ENCODE measurements around the gene ZNF470.
A peak's percentile ranks its signal among the peaks of the same experiment; 100 is the strongest.

The ZNF470 gene

DNA sequence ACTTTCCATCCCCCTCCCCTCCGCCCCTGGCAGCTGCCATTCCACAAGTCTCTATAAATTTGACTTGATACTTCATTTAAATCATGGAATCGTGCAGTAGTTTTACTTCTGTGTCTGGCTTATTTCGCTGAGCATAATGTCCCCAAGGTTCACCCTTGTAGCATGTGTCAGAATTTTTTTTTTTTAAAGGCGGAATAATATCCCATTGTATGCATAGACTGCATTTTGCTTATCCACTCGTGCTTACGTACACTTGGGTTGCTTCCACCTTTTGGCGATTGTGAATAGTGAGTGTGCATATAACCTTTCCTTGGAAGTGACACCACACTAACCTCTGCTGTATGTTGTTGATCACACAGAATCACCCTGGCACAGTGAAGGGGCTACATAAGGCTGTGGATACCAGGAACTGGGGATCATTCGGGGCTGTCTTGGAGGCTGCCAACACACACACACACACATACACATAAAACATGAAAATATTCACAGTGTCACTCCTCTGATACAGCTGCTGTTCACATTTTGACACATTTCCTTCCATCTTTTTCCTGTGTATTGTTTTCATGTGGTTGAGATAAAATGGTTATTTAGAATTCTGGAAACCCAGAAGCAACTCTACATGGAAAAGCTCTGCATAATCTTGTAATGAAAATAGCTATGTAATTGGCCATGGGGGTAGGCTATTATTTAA lies 41.2 kb downstream of the ZNF470 start:
- DNase-seq (ENCODE audit: low spot score) = no peak

DNA sequence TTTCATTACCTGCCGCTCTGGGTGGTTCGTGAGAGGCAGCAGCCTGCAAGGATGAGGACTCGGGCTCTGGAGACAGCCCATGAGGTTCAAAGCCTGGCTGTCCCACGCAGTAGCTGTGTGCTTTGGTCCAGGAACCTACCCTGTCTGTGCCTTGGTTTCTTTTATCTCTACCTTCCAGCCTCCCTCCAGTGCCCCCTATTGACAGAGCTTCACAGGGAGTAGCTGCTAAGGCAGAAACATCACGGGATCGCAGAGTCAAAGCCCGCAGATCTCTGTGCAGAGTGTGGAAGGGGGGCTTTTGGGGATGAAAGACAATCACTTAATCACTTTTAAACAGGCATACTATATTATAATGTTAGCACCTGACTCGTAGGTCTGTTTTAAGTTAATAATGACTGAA lies 44.0 kb downstream of the ZNF470 start:
- no peak for DNase-seq (ENCODE audit: low spot score)

GRCh38 chr19:56612737-56613136 lies 45.5 kb downstream of the ZNF470 start:
- no peak for DNase-seq (ENCODE audit: low spot score)

- DNase-seq (ENCODE audit: low spot score) = no peak
Observed at GRCh38 chr19:56613639-56614038, 46.4 kb downstream of the ZNF470 start.

GRCh38 chr19:56617531-56617930 lies 50.3 kb downstream of the ZNF470 start:
- DNase-seq (ENCODE audit: low spot score) = no peak

GRCh38 chr19:56619121-56619520 lies 51.9 kb downstream of the ZNF470 start:
- DNase-seq (ENCODE audit: low spot score) = no peak

DNA sequence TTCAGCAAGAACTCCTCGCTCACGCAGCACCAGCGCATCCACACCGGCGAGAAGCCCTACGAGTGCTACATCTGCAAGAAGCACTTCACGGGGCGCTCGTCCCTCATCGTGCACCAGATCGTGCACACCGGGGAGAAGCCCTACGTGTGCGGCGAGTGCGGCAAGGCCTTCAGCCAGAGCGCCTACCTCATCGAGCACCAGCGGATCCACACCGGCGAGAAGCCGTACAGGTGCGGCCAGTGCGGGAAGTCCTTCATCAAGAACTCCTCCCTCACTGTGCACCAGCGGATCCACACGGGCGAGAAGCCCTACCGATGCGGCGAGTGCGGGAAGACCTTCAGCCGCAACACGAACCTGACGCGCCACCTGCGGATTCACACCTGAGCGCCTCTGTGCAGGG lies 55.1 kb downstream of the ZNF470 start:
- DNase-seq (ENCODE audit: low spot score) = no peak

GRCh38 chr19:56623006-56623405 lies 55.7 kb downstream of the ZNF470 start:
- no peak for DNase-seq (ENCODE audit: low spot score)

DNA sequence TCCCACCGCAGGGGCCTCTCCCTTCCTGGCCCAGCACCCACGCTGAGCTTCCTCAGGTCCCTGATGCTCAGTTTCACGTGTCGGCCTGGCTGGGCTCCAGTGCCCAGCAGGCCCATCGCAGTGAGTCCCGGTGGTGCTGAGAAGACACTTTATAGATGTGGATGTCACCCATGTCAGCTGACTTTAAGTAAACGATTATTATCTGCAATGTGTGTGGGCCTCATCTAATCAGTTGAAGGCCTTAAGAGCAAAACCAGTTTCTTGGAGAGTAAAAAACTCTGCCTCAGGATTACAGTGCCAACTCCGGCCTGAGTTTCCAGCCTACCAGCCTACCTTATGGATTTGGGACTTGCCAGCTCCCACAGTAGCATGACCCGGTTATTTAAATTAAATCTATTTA lies 58.4 kb downstream of the ZNF470 start:
- no peak for DNase-seq (ENCODE audit: low spot score)

- no peak for DNase-seq (ENCODE audit: low spot score)
Observed at GRCh38 chr19:56633021-56633420, 65.8 kb downstream of the ZNF470 start.

DNA sequence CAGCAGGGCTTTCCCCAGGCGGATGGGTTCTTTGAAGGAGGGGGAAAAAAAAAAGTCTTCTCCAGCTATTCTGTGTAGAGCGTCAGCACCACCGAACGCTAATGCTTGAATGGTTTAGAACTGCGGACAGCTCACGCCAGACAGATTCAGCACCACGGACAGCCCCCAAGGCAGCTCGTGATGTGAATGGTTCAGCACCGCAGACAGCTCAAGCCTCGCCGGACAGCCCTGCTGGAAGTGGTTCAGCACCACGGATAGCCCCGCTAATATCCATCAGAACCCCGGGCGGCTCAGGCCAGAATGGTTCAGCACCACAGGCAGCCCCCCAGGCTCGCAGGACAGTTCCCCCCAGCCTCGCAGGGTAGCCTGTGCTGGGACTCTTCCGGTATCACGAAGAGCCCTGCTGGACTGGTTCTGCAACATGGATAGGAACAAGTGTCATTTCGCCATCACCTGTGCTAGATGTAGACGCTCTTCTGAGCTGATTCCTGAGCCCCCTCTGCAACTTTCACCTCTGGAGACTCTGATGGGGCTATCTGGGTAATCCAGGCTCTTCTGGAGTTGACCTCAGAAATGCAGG lies 70.8 kb downstream of the ZNF470 start:
- peak; percentile 5 for DNase-seq (ENCODE audit: low spot score)
